GM23248 (cell line): ENCODE results near the gene DOK7. TPM values are rescaled to one million over a fixed set of nuclear protein-coding genes. Genes with fewer than 3 reads are reported as not detected.

Source experiments
- DNase-seq: peaks from one replicate; pipeline ENCODE4 v3.0.0-alpha.2; 2015
- H2AFZ ChIP-seq: fragments of 200-600 bp; sonication (generic); 2 replicates; pipeline ENCODE4 v1.6.1; 2016; ENCODE audit warnings: antibody characterized with exemption
- H3F3A ChIP-seq: fragments of 200-600 bp; sonication (generic); 2 replicates; pipeline ENCODE4 v1.6.1; 2016; ENCODE audit warnings: mild to moderate bottlenecking, antibody characterized with exemption, mixed run types; ENCODE audit not compliant: insufficient read depth
- H3K27ac ChIP-seq: fragments of 200-600 bp; sonication (generic); 2 replicates; pipeline ENCODE4 v1.5.1; 2016; ENCODE audit warnings: mild to moderate bottlenecking
- H3K27me3 ChIP-seq: fragments of 200-600 bp; sonication (generic); replicated peaks from 2 replicates; pipeline ENCODE4 v1.6.1; 2016; ENCODE audit warnings: mild to moderate bottlenecking; ENCODE audit not compliant: insufficient read depth
- H3K36me3 ChIP-seq: fragments of 200-600 bp; sonication (generic); 2 replicates; pipeline ENCODE4 v1.6.1; 2016; ENCODE audit warnings: low read depth, mild to moderate bottlenecking
- H3K4me1 ChIP-seq: fragments of 200-600 bp; sonication (generic); 2 replicates; pipeline ENCODE4 v1.6.1; 2016; ENCODE audit warnings: mild to moderate bottlenecking; ENCODE audit not compliant: insufficient read depth
- H3K4me2 ChIP-seq: fragments of 200-600 bp; sonication (generic); one replicate; pipeline ENCODE4 v1.6.1; 2016; ENCODE audit warnings: mild to moderate bottlenecking; ENCODE audit not compliant: unreplicated experiment
- H3K4me3 ChIP-seq: fragments of 200-600 bp; sonication (generic); 2 replicates; pipeline ENCODE4 v1.5.1; 2016; ENCODE audit warnings: mild to moderate bottlenecking
- H3K79me2 ChIP-seq: fragments of 200-600 bp; sonication (generic); 2 replicates; pipeline ENCODE4 v1.6.1; 2016; ENCODE audit warnings: mild to moderate bottlenecking; ENCODE audit not compliant: insufficient read depth
- H3K9ac ChIP-seq: fragments of 200-600 bp; sonication (generic); 2 replicates; pipeline ENCODE4 v1.6.1; 2016; ENCODE audit warnings: mild to moderate bottlenecking
- H3K9me2 ChIP-seq: fragments of 200-600 bp; sonication (generic); 2 replicates; pipeline ENCODE4 v1.6.1; 2016; ENCODE audit warnings: mixed run types, mild to moderate bottlenecking, moderate library complexity; ENCODE audit not compliant: insufficient read depth
- H3K9me3 ChIP-seq: fragments of 200-600 bp; sonication (generic); one replicate; pipeline ENCODE4 v1.6.1; 2017; ENCODE audit warnings: low read depth
- H4K20me1 ChIP-seq: fragments of 200-600 bp; sonication (generic); 2 replicates; pipeline ENCODE4 v1.6.0; 2016; ENCODE audit not compliant: insufficient read depth
- EZH2 ChIP-seq: fragments of 200-600 bp; sonication (generic); IDR thresholded peaks from 2 replicates; pipeline ENCODE4 v1.6.1; 2018; ENCODE audit warnings: antibody characterized with exemption, mild to moderate bottlenecking; ENCODE audit not compliant: insufficient read depth, poor library complexity, severe bottlenecking
- EZH2phosphoT487 ChIP-seq: fragments of 200-600 bp; sonication (generic); IDR thresholded peaks from 2 replicates; pipeline ENCODE4 v1.6.1; 2018; ENCODE audit warnings: antibody characterized with exemption, moderate library complexity, mild to moderate bottlenecking, low read depth; ENCODE audit not compliant: insufficient read depth
- WGBS, 2 experiments: methylation state at CpG; one replicate each; pipeline ENCODE4 v1.1.6; 2015 to 2017; ENCODE audit warnings: low lambda C conversion rate in 2 of 2, low coverage in 1 of 2; ENCODE audit errors: missing lambda C conversion rate in 2 of 2; 5-methylcytosine and 5-hydroxymethylcytosine counted together
- in situ Hi-C: fragments of 300-500 bp; cut with MboI; formaldehyde crosslinking; loops from 2 replicates; pipeline ENCODE4 v1.15.0; 2020
- polyA plus RNA-seq: library from polyadenylated mRNA; unstranded; fragments of >200 nt; fragmentation: Nextera tagmentation; extraction: Ambion mirVana; gene quantifications from 2 replicates; pipeline ENCODE4 v1.2.1, GENCODE V29; 2016
- total RNA-seq: library from RNA; depleted of rRNA; stranded (reverse); fragments of >200 nt; shearing (Covaris generic); gene quantifications from 2 replicates; pipeline ENCODE4 v1.2.3, GENCODE V29; 2014

Gene DOK7
- total and polyA plus RNA-seq, 2 experiments from 2014 or later, result not detected

- Histone ChIP-seq H2AFZ (no peak overlapping the region), H3K9me3 (no peaks in the 10 kb centered on the region), H3K9me2 (no peaks in the 10 kb centered on the region), H3F3A (no peaks in the 10 kb centered on the region), H3K4me2 (no peak overlapping the region), H3K27me3 (no peaks in the 10 kb centered on the region), H3K36me3 (no peaks in the 10 kb centered on the region), H3K4me1 (no peaks in the 10 kb centered on the region), H3K79me2 (no peaks in the 10 kb centered on the region), H3K27ac (no peak overlapping the region), H3K9ac (no peak overlapping the region), H3K4me3 (no peak overlapping the region), H4K20me1 (no peaks in the 10 kb centered on the region)
- TF ChIP-seq EZH2phosphoT487, result no peak
- no peak for TF ChIP-seq EZH2
- no peak for DNase-seq
- in situ Hi-C loops, result no loop called here
- 90 to 94% methylated on average over 21 to 24 of the region's 29 CpGs for WGBS, 2 experiments
Measured at GRCh38 chr4:3500634-3501101, 37.6 kb downstream of the DOK7 start.

- Histone ChIP-seq H3K4me2 (no peak overlapping the region), H2AFZ (no peak overlapping the region), H3K27ac (no peak overlapping the region), H3K4me3 (no peak overlapping the region), H3F3A (no peaks in the 10 kb centered on the region), H3K4me1 (no peaks in the 10 kb centered on the region), H3K9ac (no peak overlapping the region), H3K79me2 (no peaks in the 10 kb centered on the region), H3K27me3 (no peaks in the 10 kb centered on the region), H4K20me1 (no peaks in the 10 kb centered on the region), H3K36me3 (no peaks in the 10 kb centered on the region), H3K9me2 (no peaks in the 10 kb centered on the region), H3K9me3 (no peaks in the 10 kb centered on the region)
- in situ Hi-C loops, result no loop called here
- DNase-seq, result no peak
- TF ChIP-seq EZH2phosphoT487, result no peak
- TF ChIP-seq EZH2, result no peak
- WGBS, 2 experiments, result 88 to 90% methylated on average over 19 to 24 of the region's 24 CpGs
Measured at GRCh38 chr4:3501126-3501824, 38.2 kb downstream of the DOK7 start.

DNA sequence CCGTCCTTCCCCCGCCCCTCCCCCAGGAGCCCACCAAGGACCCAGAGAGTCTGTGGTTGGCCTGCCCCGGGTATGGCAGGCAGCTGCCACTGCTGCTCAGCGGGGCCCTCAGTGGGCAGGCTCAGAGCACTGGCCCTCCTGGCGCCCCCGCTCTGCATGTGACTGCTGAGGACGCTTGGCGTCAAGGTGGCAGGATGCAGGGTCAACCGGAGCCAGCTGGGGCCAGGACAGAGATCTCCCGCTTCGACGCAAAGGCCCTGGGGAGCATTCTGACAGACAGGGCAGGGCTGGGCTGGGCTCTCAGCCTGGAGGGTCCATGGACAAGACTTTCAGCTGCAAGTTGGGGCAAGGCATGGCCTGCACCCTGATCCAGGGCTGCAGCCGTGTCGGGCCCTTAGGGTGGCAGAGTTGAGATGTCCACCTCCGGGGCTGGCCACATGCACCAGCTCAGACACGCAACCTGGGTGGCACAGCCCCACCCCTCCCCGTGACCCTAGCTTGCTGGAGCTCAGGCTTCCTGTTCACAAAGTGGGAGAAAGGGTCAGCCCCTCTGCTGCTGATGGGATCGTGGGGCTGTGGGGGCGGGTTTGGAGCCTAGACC, 38.8 kb downstream of the DOK7 start:
- Histone ChIP-seq H3K9me2 (no peaks in the 10 kb centered on the region), H3K27ac (no peak overlapping the region), H2AFZ (no peak overlapping the region), H3K4me1 (no peaks in the 10 kb centered on the region), H4K20me1 (no peaks in the 10 kb centered on the region), H3K79me2 (no peaks in the 10 kb centered on the region), H3K4me3 (no peak overlapping the region), H3K9me3 (no peaks in the 10 kb centered on the region), H3K27me3 (no peaks in the 10 kb centered on the region), H3K4me2 (no peak overlapping the region), H3K9ac (no peak overlapping the region), H3F3A (no peaks in the 10 kb centered on the region), H3K36me3 (no peaks in the 10 kb centered on the region)
- WGBS, 2 experiments, result 91 to 95% methylated on average over 16 to 19 of the region's 19 CpGs
- no peak for DNase-seq
- TF ChIP-seq EZH2phosphoT487 (no peak), EZH2 (no peak)
- in situ Hi-C loops, result no loop called here

DNA sequence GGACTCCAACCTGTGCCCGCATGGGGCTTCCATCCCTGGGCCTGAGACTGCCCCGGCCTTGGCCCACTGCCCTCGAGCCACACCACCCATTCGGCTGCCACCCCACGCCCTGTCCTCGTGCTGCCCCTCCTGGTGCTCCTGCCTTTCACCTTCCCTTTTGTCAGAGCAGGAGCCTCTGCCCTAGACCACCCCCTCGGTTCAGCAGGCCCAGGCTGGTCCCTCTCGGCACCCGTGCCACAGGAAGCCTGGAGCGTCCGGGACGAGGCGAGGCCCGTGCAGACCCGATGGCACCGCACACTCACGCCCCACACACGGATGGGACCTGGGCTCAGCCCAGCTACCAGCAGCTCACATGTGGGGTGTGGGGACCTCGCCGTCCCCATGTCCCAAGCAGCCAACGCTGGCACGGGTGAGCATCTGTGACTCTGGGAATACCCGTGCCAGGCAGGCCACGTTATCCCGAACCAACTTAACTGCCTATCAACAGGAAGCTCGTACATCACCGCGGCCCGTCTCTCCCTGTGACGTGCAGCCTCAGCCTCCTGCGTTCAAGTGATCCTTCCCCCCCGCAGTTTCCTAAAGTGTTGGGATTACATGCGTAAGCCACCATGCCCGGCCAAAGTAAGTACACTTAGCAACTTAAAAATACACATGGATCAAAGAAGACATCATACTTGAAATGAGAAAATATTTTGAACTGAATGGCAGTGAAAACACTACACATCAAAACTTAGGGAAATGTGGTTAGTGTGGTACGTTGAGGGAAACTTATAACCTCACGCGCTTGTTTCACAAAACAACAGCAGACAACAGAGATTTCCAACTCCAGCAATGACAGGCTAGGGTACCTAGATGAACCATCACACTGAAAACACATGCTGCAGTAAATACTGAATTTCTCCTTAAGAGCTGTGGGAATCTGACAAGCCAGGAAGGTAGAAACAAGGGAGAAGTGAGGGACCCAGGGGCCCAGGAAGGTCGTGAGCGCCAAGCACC, 40.1 kb downstream of the DOK7 start:
- in situ Hi-C loops, result no loop called here
- H3K27me3 ChIP-seq, result no peaks in the 10 kb centered on the region
- no peaks in the 10 kb centered on the region for H3K9me2 ChIP-seq
- H3K36me3 ChIP-seq, result no peaks in the 10 kb centered on the region
- no peak overlapping the region for H3K27ac ChIP-seq
- H2AFZ ChIP-seq, result no peak overlapping the region
- no peaks in the 10 kb centered on the region for H3K79me2 ChIP-seq
- no peaks in the 10 kb centered on the region for H3K9me3 ChIP-seq
- TF ChIP-seq EZH2, result no peak
- no peak for TF ChIP-seq EZH2phosphoT487
- no peak overlapping the region for H3K4me2 ChIP-seq
- no peaks in the 10 kb centered on the region for H4K20me1 ChIP-seq
- H3K9ac ChIP-seq, result no peak overlapping the region
- no peaks in the 10 kb centered on the region for H3F3A ChIP-seq
- no peaks in the 10 kb centered on the region for H3K4me1 ChIP-seq
- DNase-seq, result no peak
- no peak overlapping the region for H3K4me3 ChIP-seq
- 86 to 90% methylated on average over 36 to 39 of the region's 39 CpGs for WGBS, 2 experiments
